Sigmoid colon (tissue), 7 donors: ENCODE results near the gene THBD. TPM values are rescaled to one million over a fixed set of nuclear protein-coding genes. Genes with fewer than 3 reads are reported as not detected.

Experiments used
- DNase-seq: peaks from one replicate; pipeline ENCODE4 v3.0.0-alpha.2; 2019
- H3K27ac ChIP-seq, 4 donors: fragments of 200-600 bp; sonication (generic); one replicate each; pipeline ENCODE4 v1.5.1; 2016 to 2019; ENCODE audit warnings: mild to moderate bottlenecking in 1 of 4
- H3K27me3 ChIP-seq, 3 donors: fragments of 200-600 bp; sonication (generic); one replicate each; pipeline ENCODE4 v1.5.1; 2019; ENCODE audit warnings: mild to moderate bottlenecking in 1 of 3
- H3K36me3 ChIP-seq, 4 donors: fragments of 200-600 bp; sonication (generic); one replicate each; pipeline ENCODE4 v1.5.1; 2016 to 2019
- H3K4me1 ChIP-seq, 4 donors: fragments of 200-600 bp; sonication (generic); one replicate each; pipeline ENCODE4 v1.5.1; 2017 to 2019
- H3K4me3 ChIP-seq, 4 donors: fragments of 200-600 bp; sonication (generic); one replicate each; pipeline ENCODE4 v1.5.1; 2017 to 2019; ENCODE audit warnings: mild to moderate bottlenecking in 2 of 4, moderate library complexity in 1 of 4
- H3K9me3 ChIP-seq, 4 donors: fragments of 200-600 bp in 3 of 4; sonication (generic) in 3 of 4; one replicate each; pipeline versions ENCODE4 v1.5.1 to v1.6.1; 2013 to 2019
- CTCF ChIP-seq, 4 experiments: fragments of 450-650 bp in 3 of 4; fragments of 200-600 bp in 1 of 4; IDR thresholded peaks; one replicate each; pipeline ENCODE4 v1.5.1; 2016 to 2019; ENCODE audit warnings: antibody characterized with exemption in 4 of 4, mild to moderate bottlenecking in 3 of 4, moderate library complexity in 2 of 4
- EP300 ChIP-seq, 4 donors: sonication (generic); formaldehyde crosslinking; IDR thresholded peaks; one replicate each; pipeline ENCODE4 v1.6.1; 2017; ENCODE audit warnings: antibody characterized with exemption in 4 of 4
- POLR2A ChIP-seq, 2 donors: fragments of 450-650 bp; IDR thresholded peaks; one replicate each; pipeline ENCODE4 v1.6.1; 2016; ENCODE audit warnings: antibody characterized with exemption in 2 of 2, mild to moderate bottlenecking in 2 of 2, moderate library complexity in 2 of 2
- POLR2AphosphoS5 ChIP-seq, 4 donors: sonication (generic); formaldehyde crosslinking; IDR thresholded peaks; one replicate each; pipeline ENCODE4 v1.6.1; 2017; ENCODE audit warnings: antibody characterized with exemption in 4 of 4
- WGBS, 2 donors: extraction: QIAGEN DNeasy Blood & Tissue Kit; methylation state at CpG; one replicate each; pipeline ENCODE4 v1.1.7; 2013; 5-methylcytosine and 5-hydroxymethylcytosine counted together
- intact Hi-C: fragments of 100-400 bp; cut with DNase I; formaldehyde crosslinking; loops from one replicate; pipeline ENCODE4 v1.15.1; 2023
- polyA plus RNA-seq, 3 donors: library from polyadenylated mRNA; stranded (reverse); fragments of 200-250 nt; gene quantifications; one replicate each; pipeline ENCODE4 v1.2.3, GENCODE V29; 2013
- total RNA-seq, 4 donors: library from RNA; depleted of rRNA; stranded (reverse); fragments of >200 nt; gene quantifications; one replicate each; pipeline ENCODE4 v1.1.0, GENCODE V29; 2016
- donor health status: healthy with polysubstance abuse.
- donor health status: Bipolar disorder and iron deficiency.
- donor health status: healthy.

THBD gene
- total and polyA plus RNA-seq, 7 donors, result 1.8 to 26.6 (median 8.6) TPM

GRCh38 chr20:23090147-23090546, 40.7 kb upstream of the THBD start:
- WGBS, 2 donors, result 38 to 81% methylated on average over 6 of the region's 6 CpGs
- DNase-seq, result no peak
- Histone ChIP-seq H3K4me3 (no peak overlapping the region), H3K9me3 (no peaks in the 10 kb centered on the region), H3K27ac (no peak overlapping the region), H3K4me1 (peaks cover 0 to 8% (median 2%) of the 10 kb centered on the region in 4 donors), H3K27me3 (no peaks in the 10 kb centered on the region), H3K36me3 (no peaks in the 10 kb centered on the region)
- TF ChIP-seq CTCF (IDR thresholded peaks at IDR 0.05), result no peak
- TF ChIP-seq EP300 (IDR thresholded peaks at IDR 0.05), result no peak
- TF ChIP-seq POLR2A (IDR thresholded peaks at IDR 0.05), result no peak
- intact Hi-C loops, result no loop called here

GRCh38 chr20:23088866-23089265, 39.4 kb upstream of the THBD start:
- intact Hi-C loops, result no loop called here
- Histone ChIP-seq H3K36me3 (no peaks in the 10 kb centered on the region), H3K4me3 (no peak overlapping the region), H3K27ac (no peak overlapping the region), H3K4me1 (peaks cover 0 to 8% (median 2%) of the 10 kb centered on the region in 4 donors), H3K9me3 (no peaks in the 10 kb centered on the region), H3K27me3 (peaks cover 0 to 5% (median 0%) of the 10 kb centered on the region in 3 donors)
- 91 to 95% methylated on average over 8 of the region's 8 CpGs for WGBS, 2 donors
- TF ChIP-seq EP300 (IDR thresholded peaks at IDR 0.05), result no peak
- no peak for TF ChIP-seq POLR2AphosphoS5 (IDR thresholded peaks at IDR 0.05)
- no peak for TF ChIP-seq CTCF (IDR thresholded peaks at IDR 0.05)
- DNase-seq, result no peak

- WGBS, 2 donors, result 53 to 73% methylated on average over 9 of the region's 9 CpGs
- no peak for DNase-seq
- Histone ChIP-seq H3K27ac (peak overlapping the region; percentile 62 to 84 (median 74)), H3K36me3 (no peaks in the 10 kb centered on the region), H3K27me3 (peaks cover 0 to 5% (median 0%) of the 10 kb centered on the region in 3 donors), H3K4me1 (peaks cover 0 to 8% (median 2%) of the 10 kb centered on the region in 4 donors), H3K9me3 (no peaks in the 10 kb centered on the region), H3K4me3 (no peak overlapping the region)
- intact Hi-C loops, result no loop called here
- no peak for TF ChIP-seq POLR2A (IDR thresholded peaks at IDR 0.05)
- no peak for TF ChIP-seq CTCF (IDR thresholded peaks at IDR 0.05)
- no peak for TF ChIP-seq POLR2AphosphoS5 (IDR thresholded peaks at IDR 0.05)
- no peak for TF ChIP-seq EP300 (IDR thresholded peaks at IDR 0.05)
Observed at GRCh38 chr20:23087587-23088251, 38.2 kb upstream of the THBD start.

- Histone ChIP-seq H3K4me1 (peaks cover 0 to 8% (median 2%) of the 10 kb centered on the region in 4 donors), H3K36me3 (no peaks in the 10 kb centered on the region), H3K4me3 (no peak overlapping the region), H3K27me3 (peaks cover 0 to 5% (median 0%) of the 10 kb centered on the region in 3 donors), H3K27ac (peak overlapping the region; percentile 62 to 84 (median 74)), H3K9me3 (no peaks in the 10 kb centered on the region)
- TF ChIP-seq EP300 (IDR thresholded peaks at IDR 0.05), result no peak
- TF ChIP-seq POLR2AphosphoS5 (IDR thresholded peaks at IDR 0.05), result peak in 2 of 4 donors; percentile 19 to 27
- 79 to 87% methylated on average over 14 of the region's 14 CpGs for WGBS, 2 donors
- intact Hi-C loops, result no loop called here
- DNase-seq, result no peak
Observed at GRCh38 chr20:23086931-23087411, 37.5 kb upstream of the THBD start.

GRCh38 chr20:23086056-23086566, 36.6 kb upstream of the THBD start, which contains the start of gene CD93:
CD93 (minus strand) TSS chr20:23086324; CDS start chr20:23086192, 132 bp downstream.
- no peaks in the 10 kb centered on the region for H3K36me3 ChIP-seq
- intact Hi-C loops, result no loop called here
- peaks cover 0 to 5% (median 0%) of the 10 kb centered on the region in 3 donors for H3K27me3 ChIP-seq
- H3K9me3 ChIP-seq, result no peaks in the 10 kb centered on the region
- H3K4me1 ChIP-seq, result peaks cover 0 to 8% (median 2%) of the 10 kb centered on the region in 4 donors
- peak; percentile 9 to 20 for TF ChIP-seq POLR2A (IDR thresholded peaks at IDR 0.05)
- peak; percentile 39 to 70 (median 53) for TF ChIP-seq POLR2AphosphoS5 (IDR thresholded peaks at IDR 0.05)
- TF ChIP-seq EP300 (IDR thresholded peaks at IDR 0.05), result no peak
- peak within 1 kb of the TSS; percentile 62 to 84 (median 74) for H3K27ac ChIP-seq
- no peak for DNase-seq
- peak within 1 kb of the TSS in 3 of 4 donors; percentile 21 to 38 (median 33) for H3K4me3 ChIP-seq
- whole genome bisulfite sequencing, 2 donors, result 43 to 73% methylated on average over 28 of the region's 28 CpGs
